Measurements from ENCODE around the gene NFKBIZ.

Gene NFKBIZ, protein sequence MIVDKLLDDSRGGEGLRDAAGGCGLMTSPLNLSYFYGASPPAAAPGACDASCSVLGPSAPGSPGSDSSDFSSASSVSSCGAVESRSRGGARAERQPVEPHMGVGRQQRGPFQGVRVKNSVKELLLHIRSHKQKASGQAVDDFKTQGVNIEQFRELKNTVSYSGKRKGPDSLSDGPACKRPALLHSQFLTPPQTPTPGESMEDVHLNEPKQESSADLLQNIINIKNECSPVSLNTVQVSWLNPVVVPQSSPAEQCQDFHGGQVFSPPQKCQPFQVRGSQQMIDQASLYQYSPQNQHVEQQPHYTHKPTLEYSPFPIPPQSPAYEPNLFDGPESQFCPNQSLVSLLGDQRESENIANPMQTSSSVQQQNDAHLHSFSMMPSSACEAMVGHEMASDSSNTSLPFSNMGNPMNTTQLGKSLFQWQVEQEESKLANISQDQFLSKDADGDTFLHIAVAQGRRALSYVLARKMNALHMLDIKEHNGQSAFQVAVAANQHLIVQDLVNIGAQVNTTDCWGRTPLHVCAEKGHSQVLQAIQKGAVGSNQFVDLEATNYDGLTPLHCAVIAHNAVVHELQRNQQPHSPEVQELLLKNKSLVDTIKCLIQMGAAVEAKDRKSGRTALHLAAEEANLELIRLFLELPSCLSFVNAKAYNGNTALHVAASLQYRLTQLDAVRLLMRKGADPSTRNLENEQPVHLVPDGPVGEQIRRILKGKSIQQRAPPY

DNA sequence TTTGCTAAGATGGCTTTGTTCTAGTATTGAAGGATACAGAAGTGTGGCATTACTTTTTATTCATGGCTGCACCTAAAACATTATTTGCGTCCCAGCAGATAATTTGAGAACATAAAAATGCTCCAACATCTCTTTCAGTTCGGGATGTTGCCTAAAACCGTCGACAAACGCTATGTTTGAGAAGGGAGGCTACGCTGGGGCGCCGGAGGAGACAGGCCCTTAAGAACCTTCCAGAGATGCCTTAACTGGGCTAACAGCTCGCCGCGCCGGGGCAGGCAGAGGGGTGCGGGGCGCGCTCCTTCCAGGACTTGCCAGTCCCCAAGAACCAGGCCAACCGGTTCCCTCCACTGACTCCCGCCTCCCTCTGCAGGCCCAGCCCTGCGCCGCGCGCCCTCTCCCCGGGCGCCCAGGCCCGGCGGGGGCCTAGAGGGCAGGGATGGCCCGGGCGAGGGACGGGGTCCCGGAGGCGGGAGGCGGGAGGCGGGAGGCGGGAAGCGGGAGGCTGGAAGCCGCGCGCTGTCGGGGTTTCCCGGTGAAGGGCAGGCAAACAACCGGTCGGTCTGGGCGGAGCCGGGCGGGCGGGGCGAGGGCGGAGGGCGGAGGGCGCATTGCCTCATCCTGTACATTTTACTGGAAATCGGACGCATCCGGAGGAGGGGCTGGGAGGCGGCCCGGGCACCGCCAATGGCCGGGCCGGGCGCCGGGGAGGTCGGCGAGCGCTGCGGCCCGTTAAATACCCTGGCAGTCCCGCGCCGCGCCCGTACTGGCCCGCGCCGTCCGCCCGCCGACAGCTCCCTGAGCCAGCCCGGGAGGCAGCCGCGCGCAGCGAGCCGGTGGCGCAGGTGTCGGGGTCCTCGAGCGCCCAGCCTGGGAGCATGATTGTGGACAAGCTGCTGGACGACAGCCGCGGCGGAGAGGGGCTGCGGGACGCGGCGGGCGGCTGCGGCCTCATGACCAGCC is at the start of gene NFKBIZ:
NFKBIZ (plus strand) TSS at position 761 of the 960 bp plus-strand sequence; CDS start at position 876, 115 bp downstream.
- peak; percentile 85 for DNase-seq (ENCODE audit: low spot score)

DNA sequence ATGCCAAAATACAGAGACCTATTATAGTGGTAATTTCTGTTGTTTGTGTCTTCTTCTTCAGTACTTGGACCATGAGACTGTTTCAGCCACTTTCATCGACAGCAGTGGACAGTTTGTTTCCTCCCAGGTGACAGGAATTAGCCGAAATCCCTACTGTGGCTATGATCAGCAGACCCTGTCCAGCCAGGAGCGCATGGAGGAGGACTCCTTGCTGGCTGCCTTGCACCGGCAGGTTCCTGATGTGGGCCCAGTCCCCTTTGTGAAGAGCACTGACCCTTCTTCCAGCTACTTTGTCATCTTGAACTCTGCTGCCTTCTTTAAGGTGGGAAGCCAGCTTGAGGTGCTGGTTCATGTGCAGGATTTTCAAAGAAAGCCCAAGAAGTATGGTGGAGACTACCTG is 48.1 kb upstream of the NFKBIZ start:
- DNase-seq (ENCODE audit: low spot score): no peak

DNA sequence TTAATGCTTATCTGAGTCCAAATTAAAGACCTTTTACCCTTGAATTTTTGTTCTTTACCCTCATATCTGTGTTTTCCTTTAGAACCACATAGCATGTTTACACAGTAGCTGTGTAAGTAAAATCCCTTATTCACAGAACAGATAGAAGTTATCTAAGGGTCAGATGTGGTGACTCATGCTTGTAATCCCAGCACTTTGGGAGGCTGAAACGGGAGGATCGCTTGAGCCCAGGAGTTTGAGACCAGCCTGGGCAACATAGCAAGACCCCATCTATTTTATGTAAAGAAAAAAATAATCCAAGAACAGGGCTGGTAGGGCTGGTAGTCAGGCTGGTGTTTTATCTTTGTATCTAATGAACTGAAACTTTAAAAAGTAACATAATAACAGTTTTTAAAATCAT is 47.1 kb upstream of the NFKBIZ start:
- DNase-seq (ENCODE audit: low spot score): no peak

DNA sequence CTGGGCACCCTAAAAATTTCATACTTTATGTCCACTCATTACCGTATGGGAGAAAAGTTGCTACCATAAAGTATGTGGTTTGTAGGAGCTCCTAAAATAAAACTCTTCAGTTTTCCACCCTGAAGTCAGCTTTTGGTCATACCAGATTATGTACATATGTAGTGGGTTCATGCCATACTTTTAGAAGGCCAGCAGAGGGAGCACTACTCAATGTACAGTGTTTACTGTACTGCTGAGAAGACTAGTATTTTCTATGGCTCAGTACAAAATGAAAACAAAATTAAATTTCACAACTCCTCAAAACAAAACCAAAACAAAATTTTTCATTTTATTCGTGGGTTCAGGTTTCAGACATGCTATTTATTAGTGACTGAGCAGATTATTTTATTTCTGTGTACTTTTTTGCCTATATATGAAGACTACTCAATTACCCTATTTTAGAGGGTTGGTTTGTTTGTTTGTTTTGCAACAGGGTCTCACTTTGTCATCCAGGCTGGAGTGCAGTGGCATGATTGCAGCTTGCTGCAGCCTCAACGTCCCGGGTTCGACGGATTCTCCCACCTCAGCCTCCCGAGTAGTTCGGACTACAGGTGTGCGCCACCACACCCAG is 46.0 kb upstream of the NFKBIZ start:
- DNase-seq (ENCODE audit: low spot score): peak; percentile 58

DNA sequence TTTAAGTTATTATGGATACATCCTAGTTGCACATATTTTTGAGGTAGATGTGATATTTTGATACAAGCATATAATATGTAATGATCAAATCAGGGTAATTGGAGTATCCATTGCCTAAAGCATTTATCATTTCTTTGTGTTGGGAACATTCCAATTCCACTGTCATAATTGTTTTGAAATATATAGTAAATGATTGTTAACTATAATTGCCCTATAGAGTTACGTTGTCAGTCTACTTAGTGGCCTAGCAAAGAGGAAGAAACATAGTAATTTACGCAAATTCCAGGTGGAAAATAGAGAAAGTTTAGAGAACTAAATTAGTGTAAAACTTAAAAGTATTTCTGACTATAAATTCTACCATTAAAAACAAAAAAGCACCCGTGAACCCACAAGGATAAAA is 45.4 kb upstream of the NFKBIZ start:
- no peak for DNase-seq (ENCODE audit: low spot score)

DNA sequence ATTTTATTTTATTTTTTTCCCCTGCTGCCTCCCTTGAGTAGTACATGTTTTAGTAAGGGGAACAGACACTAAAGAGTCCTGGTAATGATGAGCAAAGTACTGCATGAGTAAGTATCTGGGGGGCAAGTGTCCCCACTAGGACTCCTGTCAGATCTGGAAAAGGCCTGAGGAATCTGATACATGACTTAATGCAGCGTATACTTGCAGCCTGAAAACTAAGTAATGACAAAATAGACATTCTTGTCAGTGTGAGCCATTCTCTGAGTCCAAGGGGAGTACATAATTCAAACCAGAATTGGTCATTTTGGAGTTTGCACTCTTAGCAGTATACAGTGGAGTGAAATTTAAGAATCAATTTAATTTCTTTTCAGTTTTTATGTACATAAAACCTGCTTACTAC is 42.8 kb upstream of the NFKBIZ start:
- no peak for DNase-seq (ENCODE audit: low spot score)

DNA sequence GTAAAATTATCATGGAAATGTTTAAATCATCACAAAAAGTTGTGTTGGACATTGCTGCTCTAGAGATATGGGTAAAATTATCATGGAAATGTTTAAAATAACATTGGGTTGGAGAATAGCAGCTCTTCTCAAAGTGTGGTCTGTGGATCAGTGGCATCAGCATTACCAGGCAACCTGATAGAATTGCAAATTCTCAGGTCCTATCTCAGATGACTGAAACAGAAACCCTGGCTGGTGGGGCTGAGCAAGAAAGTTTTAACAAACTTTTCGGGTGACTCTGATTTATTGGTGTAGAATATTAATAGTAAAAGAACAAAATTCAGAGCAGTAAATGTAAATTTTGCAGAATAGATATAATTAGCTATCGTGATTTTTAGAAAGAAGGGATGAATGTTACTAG is 41.4 kb upstream of the NFKBIZ start:
- no peak for DNase-seq (ENCODE audit: low spot score)

DNA sequence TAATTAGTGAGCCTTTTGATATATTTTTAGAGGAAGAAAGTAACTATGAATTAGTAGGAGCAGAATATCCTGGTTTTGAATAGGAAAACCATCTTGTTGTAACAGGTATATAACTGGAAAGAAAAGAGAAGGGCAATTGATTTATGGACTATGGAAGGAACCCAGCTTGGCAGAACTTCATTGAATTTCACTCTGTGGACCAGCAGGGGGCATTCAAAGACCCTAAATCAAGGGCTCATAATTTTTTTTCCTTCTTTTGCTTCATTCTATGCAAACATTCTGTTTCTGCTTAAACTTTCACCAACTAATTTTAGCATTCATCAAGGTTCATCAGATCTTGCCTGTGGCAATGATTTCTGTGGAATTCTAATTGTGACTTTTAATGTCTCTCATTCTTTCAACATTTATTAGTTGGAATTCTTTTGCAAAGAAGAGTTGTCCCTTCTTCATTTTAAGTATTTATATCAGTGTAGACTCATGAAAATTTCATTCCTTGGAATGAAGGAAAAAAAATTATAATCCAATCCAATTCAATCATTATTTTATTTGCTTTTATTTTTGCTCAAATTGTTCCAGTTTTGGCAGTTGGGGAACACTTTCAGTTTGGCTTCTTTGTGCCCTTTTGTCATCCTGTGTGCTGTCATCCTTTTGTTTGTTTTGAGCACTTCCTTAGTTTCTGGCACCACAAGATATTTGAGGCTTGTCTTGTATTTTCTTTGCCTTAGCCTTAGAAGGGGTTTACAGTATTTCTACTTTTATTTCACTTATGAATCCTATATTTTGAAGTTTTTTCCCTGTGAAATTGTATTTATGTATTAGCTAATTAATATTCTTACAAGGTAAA is 39.9 kb upstream of the NFKBIZ start:
- peak; percentile 40 for DNase-seq (ENCODE audit: low spot score)

DNA sequence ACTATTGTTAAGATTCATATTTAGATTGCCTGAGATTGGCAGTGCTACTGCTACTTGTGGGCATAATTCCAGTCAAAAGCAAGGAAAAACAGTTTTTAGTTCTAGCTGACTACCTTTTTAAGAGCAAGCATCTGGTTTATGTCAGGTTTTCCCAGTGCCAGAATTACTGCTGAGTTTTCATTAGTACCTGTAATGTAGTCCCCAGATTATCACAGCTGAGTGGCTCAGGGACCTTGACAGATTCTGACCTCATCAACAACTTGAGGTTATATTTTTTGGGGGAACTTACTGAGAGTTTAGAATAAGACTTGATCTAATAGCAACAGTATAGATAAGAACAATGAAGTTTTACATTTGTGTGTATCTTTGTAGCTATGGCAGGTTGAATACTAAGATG is 39.3 kb upstream of the NFKBIZ start:
- DNase-seq (ENCODE audit: low spot score): no peak

DNA sequence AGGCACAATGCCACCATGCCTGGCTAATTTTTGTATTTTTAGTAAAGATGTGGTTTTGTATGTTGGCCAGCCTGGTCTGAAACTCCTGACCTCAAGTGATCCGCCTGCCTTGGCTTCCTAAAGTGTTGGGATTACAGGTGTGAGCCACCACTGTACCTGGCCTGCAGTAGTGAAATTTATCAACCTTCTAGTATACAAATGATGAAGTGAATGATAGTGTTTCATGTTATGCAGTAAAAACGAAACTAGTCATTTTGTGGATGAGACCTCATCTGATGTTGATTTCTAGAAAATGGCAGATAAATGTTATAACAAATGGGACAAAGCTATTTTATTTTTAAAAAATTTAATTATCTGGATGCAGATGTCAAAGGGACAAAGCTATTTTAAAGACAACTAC is 37.4 kb upstream of the NFKBIZ start:
- DNase-seq (ENCODE audit: low spot score): no peak

DNA sequence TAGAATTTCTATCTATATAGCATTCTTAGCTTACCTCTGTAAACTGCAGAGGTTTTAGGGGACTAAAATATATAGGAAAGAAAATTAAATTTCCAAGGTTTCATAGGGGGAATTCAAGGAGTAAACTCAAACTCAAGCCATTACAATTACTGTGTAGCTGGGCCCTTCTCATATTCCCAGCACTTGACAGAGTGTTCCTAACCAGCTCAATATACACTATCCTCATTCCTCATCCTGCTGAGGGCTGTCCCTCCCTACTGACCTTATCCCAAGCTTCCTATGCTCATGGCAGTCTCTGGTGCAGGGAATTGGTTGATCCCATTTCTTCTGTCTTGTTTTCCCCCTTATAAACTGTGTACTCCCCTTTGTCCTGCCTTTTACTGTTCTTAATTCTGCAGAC is 36.4 kb upstream of the NFKBIZ start:
- no peak for DNase-seq (ENCODE audit: low spot score)

DNA sequence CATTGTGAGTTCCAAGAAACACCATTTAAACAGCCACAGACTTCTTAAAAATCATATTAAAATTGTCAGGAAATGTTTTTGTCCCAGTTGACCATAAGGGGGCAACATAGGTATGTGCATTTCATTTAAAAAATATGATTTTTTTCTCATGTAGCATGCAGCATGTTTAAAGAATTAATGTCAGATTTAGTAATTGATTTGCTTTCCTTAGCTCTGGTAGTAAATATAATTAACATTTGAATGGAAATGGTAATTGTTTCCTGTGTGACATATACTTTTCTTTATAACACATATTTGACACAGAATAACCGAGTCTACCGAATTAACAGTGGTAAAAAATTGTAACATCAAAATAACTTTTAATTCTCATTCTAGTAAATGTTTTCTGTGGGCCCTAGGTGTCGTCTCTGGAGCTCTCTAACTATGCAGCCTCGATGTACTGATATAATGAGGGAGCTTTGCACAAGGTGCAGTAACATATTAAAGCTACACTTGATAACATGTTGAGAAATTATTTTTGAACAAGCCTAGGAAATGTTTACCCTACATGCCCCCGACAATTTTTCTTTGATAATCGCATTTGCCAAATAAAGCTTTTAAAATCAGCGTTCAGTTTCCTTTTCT is 35.4 kb upstream of the NFKBIZ start:
- DNase-seq (ENCODE audit: low spot score): peak; percentile 7

DNA sequence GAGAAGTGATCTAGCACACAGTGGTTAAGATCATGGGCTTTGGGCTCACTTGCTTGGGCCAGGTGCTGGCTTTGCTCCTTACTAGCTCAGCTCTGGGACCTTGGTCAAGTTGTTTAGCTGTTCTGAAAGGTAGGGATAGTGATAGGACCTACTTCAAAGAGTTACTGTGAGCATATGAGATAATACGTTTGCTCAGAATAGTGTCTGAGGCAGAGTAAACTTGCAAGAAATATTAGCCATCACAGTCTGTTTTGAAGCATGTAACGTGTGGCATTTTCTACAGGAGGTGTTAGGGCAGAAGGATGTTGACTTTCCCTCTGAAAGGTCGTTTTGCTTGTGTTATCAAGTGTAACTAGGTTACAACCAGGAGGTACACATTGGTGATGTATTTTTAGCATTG is 34.5 kb upstream of the NFKBIZ start:
- no peak for DNase-seq (ENCODE audit: low spot score)

DNA sequence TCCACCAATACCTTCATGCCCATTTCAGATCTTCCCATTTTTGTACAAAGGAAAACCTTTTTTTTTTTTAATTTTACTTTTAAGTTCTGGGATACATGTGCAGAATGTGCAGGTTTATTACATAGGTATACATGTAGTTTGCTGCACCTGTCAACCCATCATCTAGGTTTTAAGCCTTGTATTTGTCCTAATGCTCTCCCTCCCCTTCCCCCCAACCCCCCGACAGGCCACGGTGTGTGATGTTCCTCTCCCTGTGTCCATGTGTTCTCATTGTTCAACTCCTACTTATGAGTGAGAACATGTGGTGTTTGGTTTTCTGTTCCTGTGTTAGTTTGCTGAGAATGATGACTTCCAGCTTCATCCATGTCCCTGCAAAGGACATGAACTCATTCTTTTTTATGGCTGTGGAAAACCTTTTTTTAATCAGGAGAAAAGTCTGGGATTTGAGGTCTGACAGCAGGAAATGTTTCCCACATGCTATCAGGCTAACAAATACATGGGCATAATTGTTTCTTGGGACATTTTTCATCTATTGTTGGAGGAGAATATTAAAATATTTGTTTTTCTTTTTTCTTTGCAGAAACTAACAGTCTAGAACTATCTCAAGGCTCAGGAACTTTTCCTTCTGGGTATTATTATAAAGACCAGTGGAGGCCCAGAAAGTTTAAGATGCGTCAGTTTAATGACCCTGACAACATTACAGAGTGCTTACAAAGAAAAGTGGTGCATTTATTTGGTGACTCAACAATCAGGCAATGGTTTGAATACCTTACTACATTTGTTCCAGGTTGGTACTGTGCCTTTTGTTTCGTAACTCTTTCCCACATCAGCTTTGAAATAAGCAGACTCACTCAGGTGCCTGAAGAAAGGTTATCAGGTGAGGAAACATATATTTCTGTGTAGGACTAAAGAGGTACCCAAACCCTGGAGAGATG is 32.8 kb upstream of the NFKBIZ start:
- no peak for DNase-seq (ENCODE audit: low spot score)

DNA sequence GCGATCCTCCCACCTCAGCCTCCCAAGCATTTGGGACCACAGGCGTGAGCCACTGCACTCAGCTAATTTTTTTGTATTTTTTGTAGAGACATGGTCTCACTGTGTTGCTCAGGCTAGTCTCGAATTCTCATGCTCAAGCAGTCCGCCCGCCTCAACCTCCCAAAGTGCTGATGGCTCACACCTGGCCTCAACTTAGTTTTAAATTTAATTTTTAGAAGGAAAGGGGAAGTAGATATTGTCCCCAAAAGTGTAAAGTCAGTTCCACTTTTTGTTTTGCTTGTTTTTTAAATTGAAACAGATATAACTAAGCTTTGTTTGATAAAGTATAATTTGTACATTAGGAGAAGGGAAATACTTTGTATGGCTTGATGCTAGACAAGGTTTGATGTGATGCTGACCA is 31.3 kb upstream of the NFKBIZ start:
- no peak for DNase-seq (ENCODE audit: low spot score)

DNA sequence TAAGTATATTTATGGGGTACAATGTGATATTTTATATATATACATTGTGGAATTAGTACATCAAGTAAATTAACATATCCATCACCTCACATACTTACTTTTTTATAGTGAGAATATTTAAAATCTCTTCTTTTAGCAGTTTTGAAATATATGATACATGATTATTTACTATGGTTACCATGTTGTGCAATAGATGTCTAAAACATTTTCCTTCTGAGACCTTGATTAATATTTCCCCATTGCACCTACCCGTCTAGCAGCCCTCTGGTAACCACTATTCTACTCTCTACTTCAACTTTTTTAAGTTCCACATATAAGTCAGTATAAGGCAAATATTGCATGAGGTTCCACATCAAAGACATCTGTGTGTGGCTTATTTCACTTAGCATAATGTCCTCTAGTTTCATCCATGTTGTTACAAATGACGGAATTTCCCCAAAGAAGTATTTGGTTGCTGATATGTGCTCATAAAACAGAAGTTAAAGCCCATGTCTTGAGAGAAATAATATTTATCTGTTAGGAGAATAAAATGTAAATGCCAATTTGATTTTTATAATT is 29.6 kb upstream of the NFKBIZ start:
- no peak for DNase-seq (ENCODE audit: low spot score)

DNA sequence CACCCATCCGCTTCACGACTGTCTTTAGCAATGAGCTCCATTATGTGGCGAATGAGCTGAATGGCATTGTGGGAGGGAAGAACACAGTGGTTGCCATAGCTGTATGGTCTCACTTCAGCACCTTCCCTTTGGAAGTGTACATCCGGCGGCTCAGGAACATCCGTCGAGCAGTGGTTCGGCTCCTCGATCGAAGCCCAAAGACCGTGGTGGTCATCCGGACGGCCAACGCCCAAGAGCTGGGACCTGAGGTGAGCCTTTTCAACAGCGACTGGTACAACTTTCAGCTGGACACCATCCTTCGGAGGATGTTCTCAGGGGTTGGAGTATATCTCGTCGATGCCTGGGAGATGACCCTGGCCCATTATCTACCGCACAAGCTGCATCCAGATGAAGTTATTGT is 27.8 kb upstream of the NFKBIZ start:
- DNase-seq (ENCODE audit: low spot score): no peak

DNA sequence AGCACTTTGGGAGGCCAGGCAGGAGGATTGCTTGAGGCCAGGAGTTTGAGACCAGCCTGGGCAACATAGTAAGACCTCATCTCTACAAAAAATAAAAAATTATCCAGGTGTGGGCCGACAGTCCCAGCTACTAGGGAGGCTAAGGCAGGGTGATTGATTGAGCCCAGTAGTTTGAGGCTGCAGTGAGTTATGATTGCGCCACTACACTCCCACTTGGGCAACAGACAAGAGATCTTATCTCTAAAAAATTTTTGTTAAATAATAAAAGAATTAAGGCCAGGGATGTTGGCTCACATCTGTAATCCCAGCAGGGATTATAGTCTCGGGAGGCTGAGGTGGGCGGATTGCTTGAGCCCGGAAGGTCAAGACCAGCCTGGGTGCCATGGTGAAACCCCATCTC is 25.8 kb upstream of the NFKBIZ start:
- no peak for DNase-seq (ENCODE audit: low spot score)

DNA sequence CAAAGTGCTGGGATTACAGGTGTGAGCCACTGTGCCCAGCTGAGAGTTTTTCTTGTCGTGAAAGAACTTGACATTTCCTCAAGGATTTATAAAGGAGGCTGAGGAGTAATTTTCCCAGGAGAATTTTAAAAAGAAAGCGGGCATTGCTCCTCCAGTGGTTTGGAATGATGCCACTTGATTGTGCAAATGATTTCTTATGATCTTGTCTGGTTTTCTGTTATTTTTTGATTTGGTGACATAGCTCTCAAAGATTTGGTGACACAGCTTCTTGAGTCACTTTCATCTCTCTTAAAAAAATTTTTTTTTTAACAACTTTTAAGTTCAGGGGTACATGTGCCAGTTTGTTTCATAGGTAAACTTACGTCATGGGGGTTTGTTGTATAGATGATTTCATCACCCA is 24.6 kb upstream of the NFKBIZ start:
- DNase-seq (ENCODE audit: low spot score): no peak
